H1 (cell line): ENCODE measurements around the gene GPR157. TPM values are rescaled to one million over a fixed set of nuclear protein-coding genes. Genes with fewer than 3 reads are reported as not detected.

Source experiments
- JUND ChIP-seq: IDR thresholded peaks from 2 replicates; pipeline ENCODE4 v1.6.1; 2011; ENCODE audit warnings: mild to moderate bottlenecking, improper control_type of control experiment, low read length
- RAD21 ChIP-seq, 2 experiments: IDR thresholded peaks in 1 of 2; conservative IDR thresholded peaks in 1 of 2; 2 replicates each; pipeline ENCODE4 v1.6.1; 2011; ENCODE audit warnings: low read depth in 2 of 2, low read length in 2 of 2, improper control_type of control experiment in 1 of 2, inconsistent platforms in 1 of 2, mild to moderate bottlenecking in 1 of 2, moderate library complexity in 1 of 2
- SP1 ChIP-seq: IDR thresholded peaks from 2 replicates; pipeline ENCODE4 v1.6.1; 2011; ENCODE audit warnings: low read depth, low read length
- TCF12 ChIP-seq: IDR thresholded peaks from 2 replicates; pipeline ENCODE4 v1.6.1; 2011; ENCODE audit warnings: low read depth, mild to moderate bottlenecking, low read length
- YY1 ChIP-seq: IDR thresholded peaks from 2 replicates; pipeline ENCODE4 v1.6.1; 2011; ENCODE audit warnings: low read depth, mild to moderate bottlenecking, low read length
- polyA plus RNA-seq, 7 experiments: library from polyadenylated mRNA; depleted of rRNA in 3 of 7; stranded (reverse) in 5 of 7; unstranded in 2 of 7; fragments of >200 nt in 5 of 7; fragments of 200-250 nt in 2 of 7; gene quantifications; 1 replicate in 5 of 7; 2 replicates in 1 of 7; 4 replicates in 1 of 7; pipeline versions ENCODE4 v1.2.1 to v1.2.3, GENCODE V29; 2011 to 2013; ENCODE audit warnings: missing spikeins in 2 of 7, mixed read lengths in 2 of 7
- total RNA-seq: library from RNA; stranded (reverse); fragmentation: NEBNext Ultra II Directional; extraction: Animal tissue kit (Norgen Biotek cat#: 25700); gene quantifications from 2 replicates; pipeline ENCODE4 v1.2.1, GENCODE V29; 2021
- TF ChIP-seq, protein P1 (sequence below): fragments of 300-600 bp; sonication (generic); IDR thresholded peaks from 2 replicates; pipeline ENCODE4 v1.7.1; 2012; ENCODE audit warnings: low read length, moderate library complexity, mild to moderate bottlenecking, inconsistent platforms; ENCODE audit not compliant: insufficient replicate concordance
- TF ChIP-seq, protein P2 (sequence below), 3 experiments: IDR thresholded peaks; 1 replicate in 2 of 3; 2 replicates in 1 of 3; pipeline versions ENCODE4 v1.5.1 to v1.6.1; 2011; ENCODE audit warnings: low read length in 3 of 3, mild to moderate bottlenecking in 3 of 3, inconsistent platforms in 2 of 3, low read depth in 1 of 3, moderate library complexity in 1 of 3; ENCODE audit not compliant: insufficient read depth in 1 of 3; ENCODE audit errors: control extremely low read depth in 1 of 3

Gene GPR157
- total and polyA plus RNA-seq, 2 of the 8 experiments (the other 6 are each of a cell fraction or from before 2014, with no cell fraction given): 1.0 to 11.0 TPM

DNA sequence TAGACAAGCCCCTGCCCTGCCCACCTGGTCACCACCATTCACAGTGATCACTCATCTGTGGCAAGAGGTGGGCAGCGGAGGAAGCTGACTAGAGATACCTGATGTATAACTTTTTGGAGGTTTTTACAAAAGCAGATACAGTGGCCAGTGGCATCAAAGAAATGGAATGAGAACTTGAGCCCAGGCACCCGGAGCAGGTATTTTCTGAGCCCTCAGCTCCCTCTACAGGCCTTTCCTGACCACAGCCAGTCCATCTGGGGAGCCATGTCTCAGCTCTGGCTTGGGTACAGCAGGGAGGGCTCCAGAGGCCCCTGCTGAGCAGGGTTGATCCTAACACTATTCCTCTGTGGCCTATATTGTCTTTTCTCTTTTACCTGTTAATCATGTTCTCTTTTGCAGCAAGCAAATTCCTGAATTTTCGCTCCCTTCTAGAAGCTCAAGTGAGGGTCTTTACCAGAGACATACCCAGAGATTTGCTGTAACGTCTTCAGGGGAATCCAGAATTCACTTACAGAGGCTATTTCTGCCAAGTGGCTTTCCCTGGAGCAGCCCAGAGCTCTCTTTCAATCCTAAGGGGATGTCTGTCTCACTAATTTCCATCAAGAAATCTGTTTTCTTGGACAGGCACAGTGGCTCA, 27.3 kb downstream of the GPR157 start (continued):
- TF ChIP-seq, protein P1, sequence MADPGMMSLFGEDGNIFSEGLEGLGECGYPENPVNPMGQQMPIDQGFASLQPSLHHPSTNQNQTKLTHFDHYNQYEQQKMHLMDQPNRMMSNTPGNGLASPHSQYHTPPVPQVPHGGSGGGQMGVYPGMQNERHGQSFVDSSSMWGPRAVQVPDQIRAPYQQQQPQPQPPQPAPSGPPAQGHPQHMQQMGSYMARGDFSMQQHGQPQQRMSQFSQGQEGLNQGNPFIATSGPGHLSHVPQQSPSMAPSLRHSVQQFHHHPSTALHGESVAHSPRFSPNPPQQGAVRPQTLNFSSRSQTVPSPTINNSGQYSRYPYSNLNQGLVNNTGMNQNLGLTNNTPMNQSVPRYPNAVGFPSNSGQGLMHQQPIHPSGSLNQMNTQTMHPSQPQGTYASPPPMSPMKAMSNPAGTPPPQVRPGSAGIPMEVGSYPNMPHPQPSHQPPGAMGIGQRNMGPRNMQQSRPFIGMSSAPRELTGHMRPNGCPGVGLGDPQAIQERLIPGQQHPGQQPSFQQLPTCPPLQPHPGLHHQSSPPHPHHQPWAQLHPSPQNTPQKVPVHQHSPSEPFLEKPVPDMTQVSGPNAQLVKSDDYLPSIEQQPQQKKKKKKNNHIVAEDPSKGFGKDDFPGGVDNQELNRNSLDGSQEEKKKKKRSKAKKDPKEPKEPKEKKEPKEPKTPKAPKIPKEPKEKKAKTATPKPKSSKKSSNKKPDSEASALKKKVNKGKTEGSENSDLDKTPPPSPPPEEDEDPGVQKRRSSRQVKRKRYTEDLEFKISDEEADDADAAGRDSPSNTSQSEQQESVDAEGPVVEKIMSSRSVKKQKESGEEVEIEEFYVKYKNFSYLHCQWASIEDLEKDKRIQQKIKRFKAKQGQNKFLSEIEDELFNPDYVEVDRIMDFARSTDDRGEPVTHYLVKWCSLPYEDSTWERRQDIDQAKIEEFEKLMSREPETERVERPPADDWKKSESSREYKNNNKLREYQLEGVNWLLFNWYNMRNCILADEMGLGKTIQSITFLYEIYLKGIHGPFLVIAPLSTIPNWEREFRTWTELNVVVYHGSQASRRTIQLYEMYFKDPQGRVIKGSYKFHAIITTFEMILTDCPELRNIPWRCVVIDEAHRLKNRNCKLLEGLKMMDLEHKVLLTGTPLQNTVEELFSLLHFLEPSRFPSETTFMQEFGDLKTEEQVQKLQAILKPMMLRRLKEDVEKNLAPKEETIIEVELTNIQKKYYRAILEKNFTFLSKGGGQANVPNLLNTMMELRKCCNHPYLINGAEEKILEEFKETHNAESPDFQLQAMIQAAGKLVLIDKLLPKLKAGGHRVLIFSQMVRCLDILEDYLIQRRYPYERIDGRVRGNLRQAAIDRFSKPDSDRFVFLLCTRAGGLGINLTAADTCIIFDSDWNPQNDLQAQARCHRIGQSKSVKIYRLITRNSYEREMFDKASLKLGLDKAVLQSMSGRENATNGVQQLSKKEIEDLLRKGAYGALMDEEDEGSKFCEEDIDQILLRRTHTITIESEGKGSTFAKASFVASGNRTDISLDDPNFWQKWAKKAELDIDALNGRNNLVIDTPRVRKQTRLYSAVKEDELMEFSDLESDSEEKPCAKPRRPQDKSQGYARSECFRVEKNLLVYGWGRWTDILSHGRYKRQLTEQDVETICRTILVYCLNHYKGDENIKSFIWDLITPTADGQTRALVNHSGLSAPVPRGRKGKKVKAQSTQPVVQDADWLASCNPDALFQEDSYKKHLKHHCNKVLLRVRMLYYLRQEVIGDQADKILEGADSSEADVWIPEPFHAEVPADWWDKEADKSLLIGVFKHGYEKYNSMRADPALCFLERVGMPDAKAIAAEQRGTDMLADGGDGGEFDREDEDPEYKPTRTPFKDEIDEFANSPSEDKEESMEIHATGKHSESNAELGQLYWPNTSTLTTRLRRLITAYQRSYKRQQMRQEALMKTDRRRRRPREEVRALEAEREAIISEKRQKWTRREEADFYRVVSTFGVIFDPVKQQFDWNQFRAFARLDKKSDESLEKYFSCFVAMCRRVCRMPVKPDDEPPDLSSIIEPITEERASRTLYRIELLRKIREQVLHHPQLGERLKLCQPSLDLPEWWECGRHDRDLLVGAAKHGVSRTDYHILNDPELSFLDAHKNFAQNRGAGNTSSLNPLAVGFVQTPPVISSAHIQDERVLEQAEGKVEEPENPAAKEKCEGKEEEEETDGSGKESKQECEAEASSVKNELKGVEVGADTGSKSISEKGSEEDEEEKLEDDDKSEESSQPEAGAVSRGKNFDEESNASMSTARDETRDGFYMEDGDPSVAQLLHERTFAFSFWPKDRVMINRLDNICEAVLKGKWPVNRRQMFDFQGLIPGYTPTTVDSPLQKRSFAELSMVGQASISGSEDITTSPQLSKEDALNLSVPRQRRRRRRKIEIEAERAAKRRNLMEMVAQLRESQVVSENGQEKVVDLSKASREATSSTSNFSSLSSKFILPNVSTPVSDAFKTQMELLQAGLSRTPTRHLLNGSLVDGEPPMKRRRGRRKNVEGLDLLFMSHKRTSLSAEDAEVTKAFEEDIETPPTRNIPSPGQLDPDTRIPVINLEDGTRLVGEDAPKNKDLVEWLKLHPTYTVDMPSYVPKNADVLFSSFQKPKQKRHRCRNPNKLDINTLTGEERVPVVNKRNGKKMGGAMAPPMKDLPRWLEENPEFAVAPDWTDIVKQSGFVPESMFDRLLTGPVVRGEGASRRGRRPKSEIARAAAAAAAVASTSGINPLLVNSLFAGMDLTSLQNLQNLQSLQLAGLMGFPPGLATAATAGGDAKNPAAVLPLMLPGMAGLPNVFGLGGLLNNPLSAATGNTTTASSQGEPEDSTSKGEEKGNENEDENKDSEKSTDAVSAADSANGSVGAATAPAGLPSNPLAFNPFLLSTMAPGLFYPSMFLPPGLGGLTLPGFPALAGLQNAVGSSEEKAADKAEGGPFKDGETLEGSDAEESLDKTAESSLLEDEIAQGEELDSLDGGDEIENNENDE: no peak
- TF ChIP-seq TCF12 (no peak), RAD21 (IDR thresholded peaks at IDR 0.05 in 1 of 2, conservative IDR thresholded peaks at IDR 0.05 in 1 of 2; ENCODE audit: low read depth in 2 of 2, low read length in 2 of 2) (peak; percentile 90), SP1 (0 out of 2 replicates have a peak, but pooled peaks have one; percentile 54), YY1 (peak; percentile 67; the same call in 1 of the 2 replicates), JUND (peak; percentile 15; the same call in 1 of the 2 replicates)
- TF ChIP-seq, protein P2, sequence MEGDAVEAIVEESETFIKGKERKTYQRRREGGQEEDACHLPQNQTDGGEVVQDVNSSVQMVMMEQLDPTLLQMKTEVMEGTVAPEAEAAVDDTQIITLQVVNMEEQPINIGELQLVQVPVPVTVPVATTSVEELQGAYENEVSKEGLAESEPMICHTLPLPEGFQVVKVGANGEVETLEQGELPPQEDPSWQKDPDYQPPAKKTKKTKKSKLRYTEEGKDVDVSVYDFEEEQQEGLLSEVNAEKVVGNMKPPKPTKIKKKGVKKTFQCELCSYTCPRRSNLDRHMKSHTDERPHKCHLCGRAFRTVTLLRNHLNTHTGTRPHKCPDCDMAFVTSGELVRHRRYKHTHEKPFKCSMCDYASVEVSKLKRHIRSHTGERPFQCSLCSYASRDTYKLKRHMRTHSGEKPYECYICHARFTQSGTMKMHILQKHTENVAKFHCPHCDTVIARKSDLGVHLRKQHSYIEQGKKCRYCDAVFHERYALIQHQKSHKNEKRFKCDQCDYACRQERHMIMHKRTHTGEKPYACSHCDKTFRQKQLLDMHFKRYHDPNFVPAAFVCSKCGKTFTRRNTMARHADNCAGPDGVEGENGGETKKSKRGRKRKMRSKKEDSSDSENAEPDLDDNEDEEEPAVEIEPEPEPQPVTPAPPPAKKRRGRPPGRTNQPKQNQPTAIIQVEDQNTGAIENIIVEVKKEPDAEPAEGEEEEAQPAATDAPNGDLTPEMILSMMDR (IDR thresholded peaks at IDR 0.05; ENCODE audit: control extremely low read depth in 1 of 3, insufficient read depth in 1 of 3, low read depth in 1 of 3, low read length in 3 of 3): peak; percentile 81 to 86 (median 85)
